ENCODE data around the gene BCL2.

DNA sequence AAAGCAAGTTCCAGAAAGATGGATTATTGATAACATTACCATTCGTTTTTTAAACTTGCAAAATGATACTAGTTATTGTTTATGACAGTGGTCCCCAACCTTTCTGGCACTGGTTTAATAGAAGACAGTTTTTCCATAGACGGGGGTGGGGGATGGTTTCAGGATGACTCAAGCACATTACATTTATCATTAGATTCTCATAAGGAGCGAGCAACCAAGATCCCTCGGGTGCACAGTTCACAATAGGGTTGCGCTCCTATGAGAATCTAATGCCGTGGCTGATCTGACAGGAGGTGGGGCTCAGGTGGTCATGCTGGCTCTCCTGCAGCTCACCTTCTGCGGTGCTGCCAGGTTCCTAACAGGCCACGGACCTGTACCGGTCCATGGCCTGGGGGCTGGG, 86.2 kb downstream of the BCL2 start:
- TF ChIP-seq CTCF (IDR thresholded peaks at IDR 0.05; ENCODE audit: borderline replicate concordance, extremely low read depth, low read length, poor library complexity, severe bottlenecking) (no peak), EZH2 (IDR thresholded peaks at IDR 0.05; ENCODE audit: borderline replicate concordance, low read depth, low read length, severe bottlenecking) (no peak)
